HepG2 (cell line): ENCODE measurements around the gene HYAL2. TPM values are rescaled to one million over a fixed set of nuclear protein-coding genes. Genes with fewer than 3 reads are reported as not detected.

Experiments used
- DMAP1 ChIP-seq: IDR thresholded peaks from 2 replicates; pipeline ENCODE4 v1.6.1; 2016
- EP300 ChIP-seq, 3 experiments: sonication (generic) in 1 of 3; formaldehyde crosslinking in 1 of 3; IDR thresholded peaks; 2 replicates each; pipeline versions ENCODE4 v1.5.1 to v1.6.1; 2011 to 2020; ENCODE audit warnings: low read depth in 2 of 3, low read length in 2 of 3, borderline replicate concordance in 1 of 3, improper control_type of control experiment in 1 of 3, mild to moderate bottlenecking in 1 of 3, missing genetic modification reagents in 1 of 3, moderate library complexity in 1 of 3
- GATAD2A ChIP-seq: IDR thresholded peaks from 2 replicates; pipeline ENCODE4 v1.6.1; 2016
- GFI1 ChIP-seq: sonication (generic); formaldehyde crosslinking; IDR thresholded peaks from 2 replicates; pipeline ENCODE4 v1.5.0; 2020; ENCODE audit warnings: missing genetic modification reagents, mild to moderate bottlenecking, borderline replicate concordance
- GRHL1 ChIP-seq: sonication (generic); formaldehyde crosslinking; conservative IDR thresholded peaks from 2 replicates; pipeline ENCODE4 v1.8.0; 2022; ENCODE audit warnings: missing genetic modification reagents
- IRF2 ChIP-seq: IDR thresholded peaks from 2 replicates; pipeline ENCODE4 v1.6.1; 2018; ENCODE audit warnings: missing genetic modification reagents, missing compliant biosample characterization
- LCORL ChIP-seq, 2 experiments: fragments of 450-650 bp in 1 of 2; sonication (generic) in 1 of 2; formaldehyde crosslinking in 1 of 2; IDR thresholded peaks; 2 replicates each; pipeline versions ENCODE4 v1.5.0 to v1.6.1; 2017 to 2020; ENCODE audit warnings: antibody characterized with exemption in 1 of 2, missing genetic modification reagents in 1 of 2
- MAF1 ChIP-seq: sonication (generic); formaldehyde crosslinking; IDR thresholded peaks from 2 replicates; pipeline ENCODE4 v1.5.0; 2020; ENCODE audit warnings: missing genetic modification reagents, borderline replicate concordance
- POLR2G ChIP-seq: fragments of 200-400 bp; formaldehyde crosslinking; IDR thresholded peaks from 2 replicates; pipeline ENCODE4 v1.6.1; 2018; ENCODE audit warnings: mild to moderate bottlenecking, low read depth, low read length, moderate library complexity
- PRMT3 ChIP-seq: sonication (generic); formaldehyde crosslinking; IDR thresholded peaks from 2 replicates; pipeline ENCODE4 v1.8.1; 2022; ENCODE audit warnings: low read depth, mild to moderate bottlenecking, moderate library complexity, missing genetic modification reagents, borderline replicate concordance
- SIN3A ChIP-seq: IDR thresholded peaks from 2 replicates; pipeline ENCODE4 v1.6.1; 2011; ENCODE audit warnings: low read depth, mild to moderate bottlenecking, control low read depth, low read length, borderline replicate concordance
- SRSF1 ChIP-seq: fragments of 200-400 bp; formaldehyde crosslinking; optimal IDR thresholded peaks from 2 replicates; pipeline ENCODE3; 2017; ENCODE audit warnings: mild to moderate bottlenecking, low read depth, low read length, moderate library complexity
- ZFX ChIP-seq: sonication (generic); formaldehyde crosslinking; IDR thresholded peaks from 2 replicates; pipeline ENCODE4 v1.4.0; 2020; ENCODE audit warnings: mild to moderate bottlenecking, low read depth, missing genetic modification reagents, moderate library complexity
- ZNF136 ChIP-seq: sonication (generic); formaldehyde crosslinking; IDR thresholded peaks from 2 replicates; pipeline ENCODE4 v1.8.1; 2022; ENCODE audit warnings: low read depth, mild to moderate bottlenecking, moderate library complexity, missing genetic modification reagents
- ZNF143 ChIP-seq: sonication (generic); formaldehyde crosslinking; IDR thresholded peaks from 2 replicates; pipeline ENCODE4 v1.4.0; 2020; ENCODE audit warnings: missing genetic modification reagents
- ZNF225 ChIP-seq: sonication (generic); formaldehyde crosslinking; IDR thresholded peaks from 2 replicates; pipeline ENCODE4 v1.4.0; 2020; ENCODE audit warnings: mild to moderate bottlenecking, missing genetic modification reagents
- ZNF460 ChIP-seq: sonication (generic); formaldehyde crosslinking; IDR thresholded peaks from 2 replicates; pipeline ENCODE4 v1.5.1; 2020; ENCODE audit warnings: missing genetic modification reagents, mild to moderate bottlenecking, borderline replicate concordance
- ZNF501 ChIP-seq: sonication (generic); formaldehyde crosslinking; IDR thresholded peaks from 2 replicates; pipeline ENCODE4 v1.5.1; 2020; ENCODE audit warnings: mild to moderate bottlenecking, moderate library complexity, missing genetic modification reagents
- ZNF678 ChIP-seq: sonication (generic); formaldehyde crosslinking; IDR thresholded peaks from 2 replicates; pipeline ENCODE4 v1.4.0; 2020; ENCODE audit warnings: mild to moderate bottlenecking, missing genetic modification reagents
- ZNF709 ChIP-seq: sonication (generic); formaldehyde crosslinking; IDR thresholded peaks from 2 replicates; pipeline ENCODE4 v1.5.0; 2020; ENCODE audit warnings: mild to moderate bottlenecking, missing genetic modification reagents
- ZNF747 ChIP-seq: sonication (generic); formaldehyde crosslinking; IDR thresholded peaks from 2 replicates; pipeline ENCODE4 v1.8.1; 2023; ENCODE audit warnings: missing genetic modification reagents, mild to moderate bottlenecking, borderline replicate concordance
- ZNF782 ChIP-seq: sonication (generic); formaldehyde crosslinking; IDR thresholded peaks from 2 replicates; pipeline ENCODE4 v1.4.0; 2020; ENCODE audit warnings: missing genetic modification reagents, mild to moderate bottlenecking, borderline replicate concordance
- polyA plus RNA-seq, 8 experiments: library from polyadenylated mRNA; depleted of rRNA in 3 of 8; stranded (reverse) in 7 of 8; unstranded in 1 of 8; fragments of >200 nt; fragmentation: Illumina TruSeq in 4 of 8; extraction: Trizol in 4 of 8; gene quantifications; 2 replicates each; pipeline versions ENCODE4 v1.2.1 to v1.2.3, GENCODE V29; 2011 to 2016; ENCODE audit warnings: low read depth in 4 of 8, missing spikeins in 1 of 8, mixed read lengths in 1 of 8; ENCODE audit not compliant: insufficient read depth in 1 of 8
- total RNA-seq, 5 experiments: library from RNA; depleted of rRNA; stranded (reverse); fragments of >200 nt; fragmentation: Illumina TruSeq; extraction: Trizol; gene quantifications; 2 replicates each; pipeline ENCODE4 v1.2.3, GENCODE V29; 2016; ENCODE audit warnings: low read depth in 1 of 5
- TF ChIP-seq, protein P1 (sequence below), 2 experiments: sonication (generic) in 1 of 2; formaldehyde crosslinking in 1 of 2; IDR thresholded peaks; 2 replicates each; pipeline versions ENCODE4 v1.4.0 to v1.6.1; 2018 to 2020; ENCODE audit warnings: missing genetic modification reagents in 2 of 2, borderline replicate concordance in 1 of 2, low read depth in 1 of 2, mild to moderate bottlenecking in 1 of 2, missing biosample characterization in 1 of 2

The HYAL2 gene
- total and polyA plus RNA-seq, 2 of the 13 experiments (the other 11 are each of a cell fraction or from before 2014, with no cell fraction given) = 76.2 to 102 TPM

GRCh38 chr3:50303013-50303815, 19.3 kb downstream of the HYAL2 start, which contains the start of gene HYAL1 (continued):
- peak; percentile 71; the same call in 1 of the 2 replicates for TF ChIP-seq ZNF782 (CRISPR knock-in tag)
- TF ChIP-seq SIN3A = peak; percentile 72; the same call in 1 of the 2 replicates
- TF ChIP-seq ZNF460 (CRISPR knock-in tag) = peak; percentile 71; the same call in 1 of the 2 replicates
- 0 out of 2 replicates have a peak, but pooled peaks have one; percentile 9 for TF ChIP-seq IRF2 (CRISPR knock-in tag)
- peak; percentile 21; the same call in 1 of the 2 replicates for TF ChIP-seq GATAD2A (CRISPR knock-in tag)
- TF ChIP-seq ZNF501 (CRISPR knock-in tag) = peak; percentile 91; the same call in 1 of the 2 replicates
- peak; percentile 90 for TF ChIP-seq SRSF1
- TF ChIP-seq GRHL1 = no peak
- peak; percentile 90 for TF ChIP-seq GFI1 (CRISPR knock-in tag)
- no peak for TF ChIP-seq ZNF143
- TF ChIP-seq PRMT3 (CRISPR knock-in tag) = peak; percentile 52
- TF ChIP-seq, protein P1, sequence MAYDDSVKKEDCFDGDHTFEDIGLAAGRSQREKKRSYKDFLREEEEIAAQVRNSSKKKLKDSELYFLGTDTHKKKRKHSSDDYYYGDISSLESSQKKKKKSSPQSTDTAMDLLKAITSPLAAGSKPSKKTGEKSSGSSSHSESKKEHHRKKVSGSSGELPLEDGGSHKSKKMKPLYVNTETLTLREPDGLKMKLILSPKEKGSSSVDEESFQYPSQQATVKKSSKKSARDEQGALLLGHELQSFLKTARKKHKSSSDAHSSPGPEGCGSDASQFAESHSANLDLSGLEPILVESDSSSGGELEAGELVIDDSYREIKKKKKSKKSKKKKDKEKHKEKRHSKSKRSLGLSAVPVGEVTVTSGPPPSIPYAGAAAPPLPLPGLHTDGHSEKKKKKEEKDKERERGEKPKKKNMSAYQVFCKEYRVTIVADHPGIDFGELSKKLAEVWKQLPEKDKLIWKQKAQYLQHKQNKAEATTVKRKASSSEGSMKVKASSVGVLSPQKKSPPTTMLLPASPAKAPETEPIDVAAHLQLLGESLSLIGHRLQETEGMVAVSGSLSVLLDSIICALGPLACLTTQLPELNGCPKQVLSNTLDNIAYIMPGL (CRISPR knock-in tag; IDR thresholded peaks at IDR 0.05; ENCODE audit: borderline replicate concordance in 1 of 2, low read depth in 1 of 2) = peak; percentile 82 to 93
- peak; percentile 99 for TF ChIP-seq POLR2G
- 0 out of 4 replicates have a peak, but pooled peaks have one; percentile 5 to 14 for TF ChIP-seq EP300 (IDR thresholded peaks at IDR 0.05; ENCODE audit: low read depth in 2 of 2, low read length in 2 of 2)
- no peak for TF ChIP-seq EP300 (CRISPR knock-in tag; IDR thresholded peaks at IDR 0.05; ENCODE audit: borderline replicate concordance)
- peak; percentile 70; the same call in 1 of the 2 replicates for TF ChIP-seq MAF1 (CRISPR knock-in tag)
- TF ChIP-seq ZNF136 (CRISPR knock-in tag) = 0 out of 2 replicates have a peak, but pooled peaks have one; percentile 12
- peak; percentile 95 for TF ChIP-seq ZFX
- 0 out of 2 replicates have a peak, but pooled peaks have one; percentile 23 for TF ChIP-seq ZNF225 (CRISPR knock-in tag)
- TF ChIP-seq LCORL (IDR thresholded peaks at IDR 0.05) = no peak
- peak; percentile 80 for TF ChIP-seq LCORL (CRISPR knock-in tag; IDR thresholded peaks at IDR 0.05)
- TF ChIP-seq ZNF678 = no peak
- TF ChIP-seq ZNF709 (CRISPR knock-in tag) = peak; percentile 72; the same call in 1 of the 2 replicates
- peak; percentile 60; the same call in 1 of the 2 replicates for TF ChIP-seq ZNF747 (CRISPR knock-in tag)
- peak; percentile 34; the same call in 1 of the 2 replicates for TF ChIP-seq DMAP1 (CRISPR knock-in tag)
